Measurements from ENCODE around the gene IZUMO3.
"Not testable (repeated sequence)": the region's sequence is repeated elsewhere in the genome, so short reads cannot be mapped to it uniquely, and the experiment has no call there.

The IZUMO3 gene, protein sequence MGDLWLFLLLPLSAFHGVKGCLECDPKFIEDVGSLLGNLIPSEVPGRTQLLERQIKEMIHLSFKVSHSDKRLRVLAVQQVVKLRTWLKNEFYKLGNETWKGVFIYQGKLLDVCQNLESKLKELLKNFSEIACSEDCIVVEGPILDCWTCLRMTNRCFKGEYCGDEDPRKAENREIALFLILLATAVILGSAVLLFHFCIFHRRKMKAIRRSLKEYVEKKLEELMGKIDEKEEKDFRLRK

DNA sequence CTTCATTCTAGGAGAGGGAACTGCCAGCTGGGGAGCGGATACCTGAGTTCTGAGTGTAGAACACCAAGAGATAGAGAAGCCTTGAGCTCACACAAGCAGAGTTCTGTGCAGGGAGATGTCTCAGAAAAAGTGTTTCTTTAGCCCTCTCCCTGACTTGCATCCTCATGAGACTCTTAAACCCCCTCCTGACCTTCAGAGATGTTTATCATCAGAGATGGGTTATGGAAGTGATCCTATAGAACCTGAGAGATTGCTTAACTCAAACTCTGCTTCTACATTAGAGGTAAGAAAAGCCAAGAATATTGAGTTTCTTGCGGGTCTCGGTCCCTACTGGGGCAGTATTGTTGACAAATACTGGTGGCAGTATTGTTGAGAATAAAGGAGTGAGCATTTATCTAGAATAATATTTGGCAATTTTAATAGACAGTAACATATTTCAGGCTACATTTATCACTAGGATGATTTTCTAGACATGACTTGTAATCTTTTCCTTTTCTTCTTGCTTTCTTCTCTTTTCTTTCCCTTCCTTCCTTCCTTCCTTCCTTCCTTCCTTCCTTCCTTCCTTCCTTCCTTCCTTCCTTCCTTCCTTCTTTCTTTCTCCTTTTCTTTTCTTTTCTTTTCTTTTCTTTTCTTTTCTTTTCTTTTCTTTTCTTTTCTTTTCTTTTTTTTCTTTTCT, at the start of gene IZUMO3:
Gene IZUMO3, minus strand, starts transcription at position 51 of the 676 bp plus-strand sequence. CDS start 248 bp downstream, outside the sequence.
- DNase-seq: no peak

GRCh38 chr9:24594234-24594850, 48.6 kb upstream of the IZUMO3 start:
- no peak for DNase-seq

DNA sequence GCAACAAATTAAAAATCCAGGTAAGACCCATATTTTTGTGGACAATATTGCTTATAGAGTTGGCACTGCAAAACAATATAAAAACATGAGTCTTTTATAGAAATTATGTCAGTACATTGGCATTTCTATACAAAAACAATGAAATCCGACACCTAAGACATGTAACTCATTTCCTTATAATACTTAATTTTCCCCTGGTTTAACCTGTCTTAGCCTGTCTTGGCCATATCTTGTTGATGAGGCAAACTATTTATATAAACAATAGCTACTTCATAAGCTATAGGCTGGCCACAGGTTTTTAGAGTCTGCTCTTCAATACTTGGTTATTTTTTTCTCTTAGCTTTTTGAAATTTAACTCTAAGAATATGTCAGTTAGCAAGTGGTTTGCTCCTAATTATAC, 44.7 kb upstream of the IZUMO3 start:
- no peak for DNase-seq

- DNase-seq: no peak
Measured at GRCh38 chr9:24587883-24588282, 42.2 kb upstream of the IZUMO3 start.

DNA sequence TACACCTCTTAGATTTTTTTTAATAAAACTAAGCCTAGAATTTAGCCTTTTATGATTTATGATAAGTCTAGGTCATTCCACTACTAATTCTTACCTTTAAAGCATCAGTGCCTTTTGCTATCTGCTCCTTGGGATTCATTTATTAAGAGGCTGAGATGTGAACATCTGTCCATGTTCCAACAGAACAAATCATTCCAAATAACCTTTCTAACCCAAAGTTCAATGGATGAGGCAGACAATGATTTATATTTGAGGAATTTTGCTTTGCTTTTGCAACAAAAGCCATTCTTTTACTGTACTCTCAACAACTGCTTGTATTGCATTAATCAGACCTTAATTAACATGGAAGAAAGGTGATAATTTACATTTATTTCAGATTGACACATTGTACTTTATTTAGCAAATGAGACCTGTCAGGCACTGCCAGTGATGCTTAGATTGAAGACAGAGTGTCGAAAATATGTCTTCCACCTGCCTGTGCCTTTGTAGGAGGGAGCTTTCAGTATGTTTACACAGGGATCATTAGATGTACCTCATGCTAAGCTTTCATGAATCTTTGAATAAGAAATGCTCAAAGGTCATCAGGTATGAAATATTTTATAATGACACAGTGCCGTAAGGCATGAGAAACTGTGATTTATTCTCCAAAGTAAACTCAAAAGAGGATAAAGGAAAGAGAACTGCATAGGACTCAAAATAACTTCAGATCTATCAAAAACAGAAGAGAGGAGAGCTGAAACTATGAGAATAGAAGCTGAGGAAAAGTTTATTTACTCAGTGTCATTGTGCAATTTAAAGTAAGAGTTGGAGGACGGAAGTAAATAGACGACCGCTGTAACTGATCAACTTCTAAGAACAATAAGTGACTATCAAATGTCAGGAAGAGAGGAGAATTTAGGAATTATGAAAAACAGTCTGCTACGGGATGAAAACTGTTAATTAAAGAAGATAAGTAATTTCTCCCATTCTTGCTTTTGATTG, 36.7 kb upstream of the IZUMO3 start:
- no peak for DNase-seq

- DNase-seq: not testable (repeated sequence)
Measured at GRCh38 chr9:24580005-24580404, 34.3 kb upstream of the IZUMO3 start.

- DNase-seq: peak; percentile 12
Measured at GRCh38 chr9:24572406-24572805, 26.7 kb upstream of the IZUMO3 start.

GRCh38 chr9:24561957-24562356, 16.3 kb upstream of the IZUMO3 start:
- no peak for DNase-seq

GRCh38 chr9:24553183-24553552, 7.5 kb upstream of the IZUMO3 start:
- DNase-seq: no peak

- DNase-seq: peak; percentile 8
Measured at GRCh38 chr9:24552526-24553182, 7.0 kb upstream of the IZUMO3 start.

DNA sequence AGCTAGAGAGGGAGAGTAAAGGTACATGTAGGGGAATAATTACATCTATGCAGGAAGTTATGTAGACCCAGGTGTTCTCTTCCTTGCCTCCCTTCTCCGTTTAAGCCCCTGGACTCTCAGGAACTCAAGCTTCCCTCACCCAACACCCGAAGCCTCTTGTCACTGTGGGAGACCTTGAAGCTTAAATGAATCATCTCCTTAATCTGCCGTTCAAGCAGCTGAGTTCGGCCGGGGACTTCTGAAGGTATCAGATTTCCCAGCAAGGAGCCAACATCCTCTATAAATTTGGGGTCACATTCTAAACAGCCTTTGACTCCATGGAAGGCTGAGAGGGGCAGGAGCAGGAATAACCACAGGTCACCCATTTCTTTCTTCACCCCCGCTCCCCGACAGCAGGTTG, 412 bp downstream of the IZUMO3 start:
- DNase-seq: no peak

DNA sequence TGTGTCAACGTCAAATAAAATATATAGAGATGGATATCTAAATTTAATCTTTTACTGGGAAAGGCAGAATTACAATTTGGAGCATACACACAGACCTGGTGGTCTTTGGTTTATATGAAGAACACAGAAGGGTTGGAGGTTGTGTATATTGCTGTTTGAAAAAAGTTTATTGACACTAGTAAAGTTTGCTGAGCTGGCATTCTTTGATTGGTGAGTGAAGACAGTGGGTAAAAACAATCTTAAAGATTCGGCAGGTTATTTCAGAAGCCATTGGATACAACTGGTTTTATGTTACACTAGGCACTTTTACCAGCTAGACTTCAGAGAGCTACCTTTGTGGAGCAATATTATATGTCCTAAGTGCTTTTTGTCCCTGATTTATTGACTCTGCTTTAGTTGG, 27.2 kb downstream of the IZUMO3 start:
- DNase-seq: no peak

DNA sequence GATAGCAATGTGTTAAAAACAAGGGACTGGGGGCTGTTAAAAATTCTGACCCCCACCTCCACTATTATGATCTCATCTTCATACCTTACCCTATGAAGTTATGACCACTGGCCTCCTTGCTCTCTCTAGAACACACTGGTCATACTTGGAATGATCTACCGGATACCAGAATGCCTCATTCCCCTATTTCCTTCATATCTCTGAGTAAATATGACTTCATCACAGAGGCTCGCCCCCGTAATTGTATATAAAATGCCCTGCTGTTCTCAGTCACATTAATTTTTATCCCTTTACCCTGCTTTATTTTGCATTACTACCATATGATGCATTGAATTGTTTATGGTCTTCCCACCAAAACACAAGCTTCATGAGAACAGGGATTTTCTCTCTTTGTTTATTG, 29.2 kb downstream of the IZUMO3 start:
- DNase-seq: no peak

GRCh38 chr9:24509850-24510249, 35.8 kb downstream of the IZUMO3 start:
- no peak for DNase-seq

- DNase-seq: no peak
Measured at GRCh38 chr9:24504521-24504920, 41.2 kb downstream of the IZUMO3 start.

DNA sequence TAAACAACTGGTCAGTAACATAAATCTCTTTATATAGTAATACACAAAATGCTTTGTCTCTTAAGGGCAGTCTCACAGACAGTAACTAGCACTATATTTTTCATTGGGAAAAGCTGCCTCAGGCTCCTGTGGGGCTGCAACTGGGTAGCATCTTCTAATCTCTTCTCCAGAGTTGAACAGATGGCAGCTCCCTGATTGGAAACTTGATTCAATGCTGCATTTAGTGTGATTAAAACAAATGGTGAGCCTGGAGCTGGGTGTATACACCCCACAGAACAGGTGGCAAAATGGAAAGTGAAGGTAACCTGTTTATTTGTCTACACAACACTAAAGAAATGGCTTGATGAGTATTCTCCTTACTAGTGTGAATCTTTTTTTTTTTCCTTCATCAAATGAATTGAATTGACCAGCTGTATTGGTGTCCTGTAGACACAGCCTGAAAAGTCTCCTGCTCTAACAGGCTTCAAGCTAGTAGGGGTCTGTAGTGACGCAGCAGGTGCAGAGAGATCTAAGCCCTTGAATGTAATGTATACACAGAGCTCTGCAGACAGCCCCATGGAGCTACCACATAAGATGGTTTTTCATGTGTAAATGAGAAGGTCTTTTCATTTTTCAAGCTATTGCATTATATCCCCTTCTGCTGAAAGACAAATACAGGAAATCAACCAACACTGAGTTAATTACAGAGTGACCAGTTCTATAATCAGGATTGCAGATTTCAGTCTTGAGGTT, 43.3 kb downstream of the IZUMO3 start:
- peak; percentile 8 for DNase-seq

GRCh38 chr9:24500761-24501160, 44.9 kb downstream of the IZUMO3 start:
- no peak for DNase-seq

- no peak for DNase-seq
Measured at GRCh38 chr9:24498632-24499031, 47.1 kb downstream of the IZUMO3 start.

GRCh38 chr9:24497671-24498070, 48.0 kb downstream of the IZUMO3 start:
- DNase-seq: no peak

Data from eye (tissue), 1 donor.